Keratinocyte (primary cell): ENCODE results near the gene PIAS3. TPM values are rescaled to one million over a fixed set of nuclear protein-coding genes. Genes with fewer than 3 reads are reported as not detected.

Experiments used
- DNase-seq: peaks from one replicate; pipeline ENCODE4 v3.0.0-alpha.2; 2011; ENCODE audit warnings: low read depth, missing footprints, low spot score
- FAIRE-seq: peaks from 2 replicates; lab custom pipeline; 2011; peaks lifted over from hg19 to GRCh38; lab: Jason Lieb, UNC
- H2AFZ ChIP-seq: 2 replicates; pipeline ENCODE4 v1.6.0; 2012; ENCODE audit warnings: low read length, control low read depth, inconsistent platforms; ENCODE audit not compliant: control insufficient read depth
- H3K27ac ChIP-seq: 2 replicates; pipeline ENCODE4 v1.5.1; 2011; ENCODE audit warnings: low read length; ENCODE audit not compliant: control insufficient read depth, insufficient read depth
- H3K27me3 ChIP-seq: 3 replicates; pipeline ENCODE4 v1.6.0; 2011; ENCODE audit warnings: low read length; ENCODE audit not compliant: control insufficient read depth, insufficient read depth; ENCODE audit errors: extremely low read depth
- H3K36me3 ChIP-seq, 2 experiments: 2 replicates in 1 of 2; 3 replicates in 1 of 2; pipeline ENCODE4 v1.5.1; 2011; ENCODE audit warnings: low read length in 2 of 2, mild to moderate bottlenecking in 1 of 2; ENCODE audit not compliant: control insufficient read depth in 2 of 2, insufficient read depth in 2 of 2; ENCODE audit errors: extremely low read depth in 1 of 2
- H3K4me1 ChIP-seq: 3 replicates; pipeline ENCODE4 v1.5.1; 2011; ENCODE audit warnings: low read length; ENCODE audit not compliant: control insufficient read depth, insufficient read depth; ENCODE audit errors: extremely low read depth
- H3K4me2 ChIP-seq: 3 replicates; pipeline ENCODE4 v1.6.0; 2011; ENCODE audit warnings: low read depth, low read length; ENCODE audit not compliant: control insufficient read depth, insufficient read depth; ENCODE audit errors: extremely low read depth
- H3K4me3 ChIP-seq, 3 experiments: fragments of 200-600 bp in 1 of 3; sonication (generic) in 1 of 3; 2 replicates in 2 of 3; 3 replicates in 1 of 3; pipeline ENCODE4 v1.5.1; 2011 to 2016; ENCODE audit warnings: low read length in 3 of 3, mild to moderate bottlenecking in 3 of 3, control low read depth in 2 of 3, inconsistent platforms in 1 of 3, low read depth in 1 of 3, mixed read lengths in 1 of 3, mixed run types in 1 of 3, moderate library complexity in 1 of 3; ENCODE audit not compliant: control insufficient read depth in 2 of 3, insufficient read depth in 2 of 3; ENCODE audit errors: extremely low read depth in 1 of 3
- H3K79me2 ChIP-seq: 2 replicates; pipeline ENCODE4 v1.6.0; 2012; ENCODE audit warnings: low read length; ENCODE audit not compliant: control insufficient read depth, insufficient read depth
- H3K9ac ChIP-seq: 3 replicates; pipeline ENCODE4 v1.6.0; 2011; ENCODE audit warnings: low read length; ENCODE audit not compliant: control insufficient read depth, insufficient read depth; ENCODE audit errors: extremely low read depth
- H3K9me1 ChIP-seq: 3 replicates; pipeline ENCODE4 v1.6.0; 2011; ENCODE audit warnings: low read length; ENCODE audit not compliant: control insufficient read depth, insufficient read depth; ENCODE audit errors: extremely low read depth
- H3K9me3 ChIP-seq: 2 replicates; pipeline ENCODE4 v1.5.1; 2012; ENCODE audit warnings: low read depth, low read length; ENCODE audit not compliant: control insufficient read depth
- H4K20me1 ChIP-seq: 3 replicates; pipeline ENCODE4 v1.6.0; 2011; ENCODE audit warnings: low read length; ENCODE audit not compliant: control insufficient read depth, insufficient read depth; ENCODE audit errors: extremely low read depth
- CTCF ChIP-seq, 3 experiments: IDR thresholded peaks in 1 of 3; conservative IDR thresholded peaks in 1 of 3; optimal IDR thresholded peaks in 1 of 3; 2 replicates in 2 of 3; 3 replicates in 1 of 3; pipeline versions ENCODE3 to v1.5.1; 2011; ENCODE audit warnings: low read length in 3 of 3, mild to moderate bottlenecking in 3 of 3, moderate library complexity in 2 of 3, control low read depth in 1 of 3, inconsistent platforms in 1 of 3; ENCODE audit not compliant: insufficient read depth in 2 of 3; ENCODE audit errors: extremely low read depth in 1 of 3
- EZH2 ChIP-seq: IDR thresholded peaks from one replicate; pipeline ENCODE4 v1.6.1; 2012; ENCODE audit warnings: inconsistent platforms, mild to moderate bottlenecking, low read length, moderate library complexity
- dilution Hi-C: fragments of 300-500 bp; cut with MboI; formaldehyde crosslinking; loops from one replicate; pipeline ENCODE4 v1.7.0; 2020; ENCODE audit warnings: low sequenced_read_pairs; ENCODE audit not compliant: extremely low pct_ligation_motif_present
- polyA plus RNA-seq, 5 experiments: library from polyadenylated mRNA; depleted of rRNA in 3 of 5; stranded (reverse) in 3 of 5; stranded (forward) in 1 of 5; unstranded in 1 of 5; fragments of >200 nt; gene quantifications; 1 replicate in 1 of 5; 2 replicates in 3 of 5; 3 replicates in 1 of 5; pipeline versions ENCODE4 v1.2.1 to v1.2.3, GENCODE V29; 2011 to 2012; ENCODE audit warnings: missing spikeins in 2 of 5, low read depth in 1 of 5, low replicate concordance in 1 of 5

PIAS3 gene
- polyA plus RNA-seq, 1 donor (not counting 4 experiments of a cell fraction or from before 2014, with no cell fraction given): 26.9 TPM

GRCh38 chr1:145827966-145828365, 30.9 kb downstream of the PIAS3 start:
- peaks cover 23% of the 10 kb centered on the region for H3K79me2 ChIP-seq
- TF ChIP-seq EZH2 (no peak), CTCF (optimal IDR thresholded peaks at IDR 0.05 in 1 of 3, IDR thresholded peaks at IDR 0.05 in 1 of 3, conservative IDR thresholded peaks at IDR 0.05 in 1 of 3; ENCODE audit: extremely low read depth in 1 of 3, insufficient read depth in 2 of 3, low read length in 3 of 3) (no peak)
- H3K4me2 ChIP-seq: no peak overlapping the region
- FAIRE-seq: no peak
- H4K20me1 ChIP-seq: no peaks in the 10 kb centered on the region
- H3K27me3 ChIP-seq: no peaks in the 10 kb centered on the region
- H3K27ac ChIP-seq: no peak overlapping the region
- no peak overlapping the region for H3K4me3 ChIP-seq
- DNase-seq: no peak
- H3K9me3 ChIP-seq: no peaks in the 10 kb centered on the region
- H3K4me1 ChIP-seq: peaks cover 5% of the 10 kb centered on the region
- no peak overlapping the region for H3K9ac ChIP-seq
- dilution Hi-C loops: no loop called here
- no peak overlapping the region for H2AFZ ChIP-seq
- peaks cover 25 to 35% of the 10 kb centered on the region in 2 experiments for H3K36me3 ChIP-seq
- H3K9me1 ChIP-seq: no peaks in the 10 kb centered on the region

- TF ChIP-seq CTCF (optimal IDR thresholded peaks at IDR 0.05 in 1 of 3, IDR thresholded peaks at IDR 0.05 in 1 of 3, conservative IDR thresholded peaks at IDR 0.05 in 1 of 3; ENCODE audit: extremely low read depth in 1 of 3, insufficient read depth in 2 of 3, low read length in 3 of 3) (no peak), EZH2 (no peak)
- no peak for DNase-seq
- Histone ChIP-seq H3K4me1 (peaks cover 5% of the 10 kb centered on the region), H3K36me3 (peaks cover 18 to 26% of the 10 kb centered on the region in 2 experiments), H4K20me1 (no peaks in the 10 kb centered on the region), H3K9me1 (no peaks in the 10 kb centered on the region), H3K4me3 (no peak overlapping the region), H3K27me3 (no peaks in the 10 kb centered on the region), H3K27ac (no peak overlapping the region), H3K9me3 (no peaks in the 10 kb centered on the region), H2AFZ (no peak overlapping the region), H3K79me2 (peaks cover 23% of the 10 kb centered on the region), H3K4me2 (no peak overlapping the region), H3K9ac (no peak overlapping the region)
- dilution Hi-C loops: no loop called here
- no peak for FAIRE-seq
These were observed 32.9 kb downstream of the PIAS3 start for GRCh38 chr1:145826030-145826429.
